AG10803 (cell line): ENCODE results near the gene KCNA3.

Source experiments
- DNase-seq: peaks from one replicate; pipeline ENCODE4 v3.0.0; 2010; ENCODE audit warnings: low read depth
- H3K4me3 ChIP-seq: 2 replicates; pipeline ENCODE4 v1.5.1; 2011; ENCODE audit warnings: mild to moderate bottlenecking, low read length, control low read depth
- CTCF ChIP-seq: conservative IDR thresholded peaks from 2 replicates; pipeline ENCODE4 v1.5.1; 2011; ENCODE audit warnings: mild to moderate bottlenecking, low read length, control low read depth, inconsistent platforms

The KCNA3 gene

GRCh38 chr1:110674337-110675059 is at the start of gene KCNA3:
KCNA3 (minus strand) TSS chr1:110674940; CDS start chr1:110674809, 131 bp downstream.
- H3K4me3 ChIP-seq = no peak within 1 kb of the TSS
- no peak for DNase-seq
- TF ChIP-seq CTCF = no peak

DNA sequence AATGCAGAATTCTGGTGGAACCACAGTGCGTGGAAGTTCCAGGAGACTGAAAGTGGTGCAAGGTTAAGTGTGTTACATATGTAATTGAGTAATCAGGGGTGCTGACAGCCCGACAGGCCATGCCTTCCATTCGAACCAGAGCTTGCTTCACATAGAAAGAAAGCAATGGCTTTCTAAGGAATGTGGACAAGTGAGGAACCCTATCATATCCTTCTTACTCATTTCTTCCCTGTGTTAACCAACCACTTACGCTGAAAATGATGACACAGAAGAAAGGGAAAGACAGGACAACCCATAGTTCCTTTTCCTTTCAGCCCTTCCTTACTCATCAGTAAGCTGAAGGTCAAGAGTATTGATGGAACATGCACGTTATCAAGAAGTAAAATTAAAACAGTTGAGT is 48.1 kb upstream of the KCNA3 start:
- H3K4me3 ChIP-seq = no peak overlapping the region
- TF ChIP-seq CTCF = no peak
- no peak for DNase-seq

- TF ChIP-seq CTCF = no peak
- H3K4me3 ChIP-seq = no peak overlapping the region
- no peak for DNase-seq
These were observed 45.2 kb upstream of the KCNA3 start for GRCh38 chr1:110719908-110720307.

DNA sequence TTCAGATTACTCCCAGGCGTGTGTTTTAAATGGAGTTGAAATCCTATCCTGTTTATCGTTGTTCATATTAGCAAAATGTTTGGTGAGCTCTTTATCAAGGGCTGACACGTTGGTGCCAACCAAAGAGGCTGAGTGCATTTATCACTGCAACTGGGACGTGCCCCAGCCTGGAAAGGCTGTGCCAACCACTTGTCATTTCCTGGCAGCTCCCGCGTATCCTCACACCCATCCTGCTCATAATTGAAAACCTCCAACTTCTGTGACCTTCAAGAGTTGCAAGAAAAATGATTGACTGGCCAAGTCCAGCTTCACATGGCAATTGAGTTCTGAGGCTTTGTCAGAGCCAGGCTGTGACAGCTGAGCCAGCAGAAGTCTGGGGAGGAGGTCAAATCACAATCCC is 43.7 kb upstream of the KCNA3 start:
- H3K4me3 ChIP-seq = no peak overlapping the region
- no peak for TF ChIP-seq CTCF
- no peak for DNase-seq

- DNase-seq = no peak
- H3K4me3 ChIP-seq = no peak overlapping the region
- no peak for TF ChIP-seq CTCF
These were observed 42.4 kb upstream of the KCNA3 start for GRCh38 chr1:110717179-110717578.

DNA sequence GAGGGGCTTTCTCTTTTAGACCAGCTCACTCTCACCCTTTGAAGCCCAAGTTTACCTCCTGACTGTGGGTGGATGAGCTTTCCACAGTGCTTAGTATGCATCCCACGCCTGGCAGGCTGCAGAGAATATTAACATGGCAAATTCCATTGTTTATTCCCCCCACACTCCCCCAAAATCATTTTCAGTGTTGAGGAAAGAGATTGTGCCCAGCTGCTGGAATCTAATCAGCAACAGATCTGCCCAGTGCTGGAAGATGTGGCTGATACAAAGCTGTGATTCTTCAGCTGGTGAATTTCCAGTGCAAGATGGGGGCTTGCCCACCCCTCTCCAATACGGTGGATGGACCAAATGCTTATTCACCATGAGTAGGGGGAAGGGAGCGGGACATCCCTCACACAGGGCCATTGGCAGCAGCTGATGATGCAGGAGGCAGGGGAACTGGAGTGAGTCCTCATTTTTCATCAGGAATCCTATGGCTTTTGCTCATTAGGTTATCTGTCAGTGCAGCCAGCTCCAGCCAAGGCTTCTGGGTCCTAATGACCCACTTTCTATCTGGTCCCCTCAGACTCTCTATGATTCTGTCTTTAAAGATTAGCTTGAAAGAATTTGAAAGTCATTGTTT is 39.7 kb upstream of the KCNA3 start:
- DNase-seq = no peak

More for the DNA sequence above, 39.7 kb upstream of the KCNA3 start:
- no peak overlapping the region for H3K4me3 ChIP-seq
- no peak for TF ChIP-seq CTCF
